K562 (cell line): Measurements from ENCODE around the gene ZNF467. TPM values are rescaled to one million over a fixed set of nuclear protein-coding genes. Genes with fewer than 3 reads are reported as not detected.

ENCODE experiments used
- ATAC-seq: fragments of 200-7000 bp; cut with Tn5 transposase; 3 replicates; pipeline ENCODE4 v1.9.1; 2020; ENCODE audit warnings: moderate library complexity
- BruUV-seq: library from RNA; stranded (reverse); fragments of 400-500 nt; replicated peaks from 2 replicates; lab custom pipeline; 2021; lab: Mats Ljungman, UMichigan
- CTCF ChIA-PET: fragments of 300-600 bp; formaldehyde crosslinking; extraction: SDS; loops from one replicate; lab custom pipeline; 2021; ENCODE audit warnings: low intra/inter-chr PET ratio; lab: Yijun Ruan, JAX
- POLR2A ChIA-PET: fragments of 300-600, 350-650 bp; sonication (Branson Sonifier 250); formaldehyde crosslinking; extraction: SDS; loops from one replicate; lab custom pipeline; 2021; ENCODE audit warnings: antibody characterized with exemption, inconsistent platforms; lab: Yijun Ruan, JAX
- DNase-seq, 4 experiments: peaks; one replicate each; pipeline versions ENCODE4 v3.0.0 to v3.0.0-alpha.2; 2011 to 2018; ENCODE audit warnings: low spot score in 3 of 4, mixed read lengths in 3 of 4; ENCODE audit errors: extremely low read depth in 1 of 4
- FAIRE-seq: peaks from 2 replicates; lab custom pipeline; 2011; peaks lifted over from hg19 to GRCh38; lab: Jason Lieb, UNC
- H2AFZ ChIP-seq: 2 replicates; pipeline ENCODE4 v1.6.0; 2011; ENCODE audit warnings: low read depth, low read length, control low read depth, inconsistent platforms
- H3K27ac ChIP-seq: fragments of 200-600 bp; 3 replicates; pipeline ENCODE4 v1.8.0; 2011; ENCODE audit warnings: low read depth, mild to moderate bottlenecking, control low read depth, inconsistent platforms, low read length, moderate library complexity, mixed read lengths; ENCODE audit errors: extremely low read depth
- H3K27me3 ChIP-seq, 2 experiments: fragments of 300-600 bp in 1 of 2; 2 replicates in 1 of 2; 3 replicates in 1 of 2; pipeline versions ENCODE4 v1.6.0 to v1.8.0; 2011; ENCODE audit warnings: inconsistent platforms in 2 of 2, low read length in 2 of 2, mild to moderate bottlenecking in 1 of 2, mixed read lengths in 1 of 2, moderate library complexity in 1 of 2; ENCODE audit not compliant: control insufficient read depth in 2 of 2, insufficient read depth in 2 of 2
- H3K36me3 ChIP-seq: fragments of 300-600 bp; 3 replicates; pipeline ENCODE4 v1.8.0; 2011; ENCODE audit warnings: mild to moderate bottlenecking, low read length, inconsistent platforms; ENCODE audit not compliant: control insufficient read depth, insufficient read depth
- H3K4me1 ChIP-seq, 2 experiments: fragments of 200-600 bp in 1 of 2; replicated peaks in 1 of 2; 2 replicates in 1 of 2; 3 replicates in 1 of 2; pipeline versions ENCODE4 v1.5.1 to v1.8.0; 2011; ENCODE audit warnings: inconsistent platforms in 2 of 2, low read length in 2 of 2, mild to moderate bottlenecking in 1 of 2, mixed read lengths in 1 of 2, moderate library complexity in 1 of 2; ENCODE audit not compliant: control insufficient read depth in 2 of 2, insufficient read depth in 2 of 2
- H3K4me2 ChIP-seq: 2 replicates; pipeline ENCODE4 v1.6.1; 2011; ENCODE audit warnings: low read length, control low read depth, inconsistent platforms, mixed read lengths; ENCODE audit not compliant: insufficient read depth
- H3K4me3 ChIP-seq: fragments of 200-600 bp; sonication (generic), shearing (Covaris generic); 2 replicates; pipeline ENCODE4 v1.5.1; 2016; ENCODE audit warnings: control low read depth, inconsistent platforms
- H3K79me2 ChIP-seq: fragments of 200-600 bp; 3 replicates; pipeline ENCODE4 v1.8.0; 2011; ENCODE audit warnings: low read length, inconsistent platforms; ENCODE audit not compliant: control insufficient read depth, insufficient read depth
- H3K9ac ChIP-seq, 2 experiments: 2 replicates each; pipeline versions ENCODE4 v1.6.0 to v1.6.1; 2011; ENCODE audit warnings: low read depth in 2 of 2, low read length in 2 of 2, control low read depth in 1 of 2, inconsistent platforms in 1 of 2, mild to moderate bottlenecking in 1 of 2, mixed read lengths in 1 of 2; ENCODE audit not compliant: insufficient read depth in 1 of 2
- H3K9me1 ChIP-seq: one replicate; pipeline ENCODE4 v1.6.0; 2011; ENCODE audit warnings: inconsistent platforms, mild to moderate bottlenecking, low read length, moderate library complexity; ENCODE audit not compliant: control insufficient read depth, insufficient read depth
- H3K9me3 ChIP-seq: replicated peaks from 2 replicates; pipeline ENCODE4 v1.5.1; 2011; ENCODE audit warnings: low read depth, low read length, inconsistent platforms; ENCODE audit not compliant: control insufficient read depth, insufficient read depth
- H4K20me1 ChIP-seq: replicated peaks from 2 replicates; pipeline ENCODE4 v1.6.1; 2011; ENCODE audit warnings: low read length, inconsistent platforms, mixed read lengths; ENCODE audit not compliant: control insufficient read depth, insufficient read depth
- CUX1 ChIP-seq: fragments of 200-800 bp; sonication (Bioruptor generic); IDR thresholded peaks from 2 replicates; pipeline ENCODE4 v1.6.1; 2016; ENCODE audit warnings: missing genetic modification characterization, missing compliant biosample characterization
- EGR1 ChIP-seq: fragments of 450-650 bp; conservative IDR thresholded peaks from 2 replicates; pipeline ENCODE4 v1.6.1; 2017; ENCODE audit warnings: mild to moderate bottlenecking
- FOSL1 ChIP-seq: fragments of 200-800 bp; sonication (Bioruptor generic); conservative IDR thresholded peaks from 2 replicates; pipeline ENCODE4 v1.6.1; 2016; ENCODE audit warnings: missing genetic modification characterization, missing compliant biosample characterization
- USF1 ChIP-seq: sonication (generic); formaldehyde crosslinking; IDR thresholded peaks from 2 replicates; pipeline ENCODE4 v1.9.0; 2022; ENCODE audit warnings: mild to moderate bottlenecking, missing genetic modification reagents
- WGBS: fragments of 100-300 bp; shearing (Covaris generic); methylation state at CpG from one replicate; pipeline ENCODE4 v1.1.6; 2016; ENCODE audit warnings: low coverage, mixed read lengths; ENCODE audit not compliant: insufficient coverage; ENCODE audit errors: missing lambda C conversion rate; 5-methylcytosine and 5-hydroxymethylcytosine counted together
- in situ Hi-C: fragments of 300-500 bp; cut with MboI; formaldehyde crosslinking; loops from 4 replicates; pipeline ENCODE4 v1.15.0; 2018; ENCODE audit warnings: inconsistent platforms, mixed read lengths
- intact Hi-C: fragments of 100-400 bp; cut with micrococcal nuclease; formaldehyde crosslinking; loops from 2 replicates; pipeline ENCODE4 v1.14.2; 2022
- polyA plus RNA-seq, 8 experiments: library from polyadenylated mRNA; depleted of rRNA in 4 of 8; stranded (reverse) in 5 of 8; unstranded in 3 of 8; fragments of >200 nt; fragmentation: Nextera tagmentation in 2 of 8; fragmentation: Illumina TruSeq in 1 of 8; extraction: Ambion mirVana in 2 of 8; extraction: Trizol in 1 of 8; gene quantifications; 2 replicates each; pipeline versions ENCODE4 v1.2.1 to v1.2.3, GENCODE V29; 2011 to 2014; ENCODE audit warnings: inconsistent platforms in 1 of 8, missing spikeins in 1 of 8
- total RNA-seq, 7 experiments: library from RNA; depleted of rRNA in 6 of 7; stranded (reverse); fragments of >200 nt in 6 of 7; fragmentation: Illumina TruSeq in 2 of 7; extraction: Trizol in 2 of 7; gene quantifications; 2 replicates each; pipeline versions ENCODE4 v1.2.1 to v1.2.3, GENCODE V29; 2011 to 2021; ENCODE audit warnings: low replicate concordance in 1 of 7

Gene ZNF467
- total and polyA plus RNA-seq, 9 of the 15 experiments (the other 6 are each of a cell fraction or from before 2014, with no cell fraction given) = 0.32 to 14.2 (median 1.7) TPM

GRCh38 chr7:149816267-149816751 is 42.9 kb upstream of the ZNF467 start:
- CTCF ChIA-PET = no interaction called here

GRCh38 chr7:149815661-149816266 is 42.4 kb upstream of the ZNF467 start:
- H3K4me1 ChIP-seq = peaks cover 3 to 75% of the 10 kb centered on the region in 2 experiments; a peak in 3 of 5 replicates
- no peak for ATAC-seq
- no peaks in the 10 kb centered on the region for H3K36me3 ChIP-seq
- H3K9me3 ChIP-seq = no peaks in the 10 kb centered on the region
- H2AFZ ChIP-seq = no peak overlapping the region
- no peak for FAIRE-seq
- TF ChIP-seq CUX1 (CRISPR knock-in tag) = no peak
- peak; percentile 17 for TF ChIP-seq USF1
- TF ChIP-seq EGR1 = peak; percentile 44
- peak overlapping the region in 1 of 2 experiments; percentile 81; a peak in 2 of 4 replicates for H3K9ac ChIP-seq
- POLR2A ChIA-PET = interaction anchor here (0.6 kb wide), 1 partner anchor 1404 kb away, joined by 3 read pairs; no protein-coding TSS in a partner anchor
- CTCF ChIA-PET = interaction anchor here (0.5 kb wide), 1 partner anchor 1170 kb away, joined by 3 read pairs; no protein-coding TSS in a partner anchor
- H4K20me1 ChIP-seq = peaks cover 23% of the 10 kb centered on the region
- no peaks in the 10 kb centered on the region for H3K79me2 ChIP-seq
- BruUV-seq = no TSS peak
- 7% methylated on average over 15 of the region's 16 CpGs for WGBS
- H3K4me2 ChIP-seq = no peak overlapping the region
- H3K27me3 ChIP-seq = peaks cover 12 to 84% of the 10 kb centered on the region in 2 experiments; a peak in 4 of 5 replicates
- in situ Hi-C loops = no loop called here
- H3K9me1 ChIP-seq = peaks cover 4% of the 10 kb centered on the region
- intact Hi-C loops = no loop called here
- H3K27ac ChIP-seq = no peak overlapping the region
- no peak overlapping the region for H3K4me3 ChIP-seq
- DNase-seq = no peak

More at GRCh38 chr7:149816267-149816751, 42.9 kb upstream of the ZNF467 start:
- no TSS peak for BruUV-seq
- intact Hi-C loops = no loop called here
- H3K27me3 ChIP-seq = peaks cover 17 to 88% of the 10 kb centered on the region in 2 experiments; a peak in 4 of 5 replicates
- H3K4me2 ChIP-seq = no peak overlapping the region
- FAIRE-seq (no peak), DNase-seq (no peak), ATAC-seq (no peak)
- in situ Hi-C loops = no loop called here
- 7% methylated on average over 16 of the region's 21 CpGs for WGBS
- H2AFZ ChIP-seq = no peak overlapping the region
- no peak overlapping the region for H3K4me3 ChIP-seq
- peaks cover 4% of the 10 kb centered on the region for H3K9me1 ChIP-seq
- H3K79me2 ChIP-seq = no peaks in the 10 kb centered on the region
- H3K9me3 ChIP-seq = no peaks in the 10 kb centered on the region
- peaks cover 3 to 80% of the 10 kb centered on the region in 2 experiments; a peak in 3 of 5 replicates for H3K4me1 ChIP-seq
- no peak overlapping the region for H3K27ac ChIP-seq
- POLR2A ChIA-PET = no interaction called here
- no peaks in the 10 kb centered on the region for H3K36me3 ChIP-seq
- peaks cover 28% of the 10 kb centered on the region for H4K20me1 ChIP-seq
- TF ChIP-seq FOSL1 (tag) = no peak
- peak overlapping the region in 1 of 2 experiments; percentile 47; a peak in 2 of 4 replicates for H3K9ac ChIP-seq
